GM18507 (cell line): ENCODE measurements around the gene TFDP2.
"Not testable (repeated sequence)": the region's sequence is repeated elsewhere in the genome, so short reads cannot be mapped to it uniquely, and the experiment has no call there.

ENCODE experiments used
- DNase-seq: peaks from one replicate; pipeline ENCODE4 v3.0.0; 2011; ENCODE audit warnings: low read depth; ENCODE audit not compliant: insufficient read length; ENCODE audit errors: extremely low spot score
- FAIRE-seq: peaks from 2 replicates; lab custom pipeline; 2011; peaks lifted over from hg19 to GRCh38; lab: Jason Lieb, UNC

Gene TFDP2

GRCh38 chr3:142081178-142081577 is 68.2 kb downstream of the TFDP2 start:
- DNase-seq (no peak), FAIRE-seq (no peak)

DNA sequence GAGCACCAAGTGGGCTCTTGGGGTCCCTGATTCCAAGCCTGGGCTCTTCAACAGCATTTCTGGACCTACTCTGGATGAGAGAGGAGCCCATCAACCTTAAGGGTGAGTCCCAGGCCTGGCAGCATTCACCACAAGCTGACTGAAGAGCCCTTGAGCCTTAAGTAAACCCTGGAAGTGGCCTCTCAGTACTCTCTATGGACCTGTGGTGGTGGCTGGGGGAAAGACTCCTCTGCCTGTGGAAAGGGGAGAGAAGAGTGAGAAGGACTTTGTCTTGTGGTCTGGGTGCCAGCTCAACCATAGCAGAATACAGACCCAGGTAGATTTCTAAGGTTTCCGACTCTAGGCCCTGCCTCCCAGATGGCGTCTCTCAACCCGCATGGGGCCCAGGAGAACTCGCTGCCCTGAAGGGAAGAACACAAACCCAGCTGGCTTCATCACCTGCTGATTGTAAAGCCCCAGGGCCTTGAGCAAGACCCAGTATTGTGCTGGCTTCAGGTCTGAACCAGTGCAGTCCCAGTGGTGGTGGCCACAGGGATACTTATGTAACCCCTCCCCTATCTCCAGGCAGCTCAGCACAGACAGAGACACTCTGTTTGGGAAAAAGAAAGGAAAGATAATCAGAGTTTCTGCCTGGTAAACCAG is 71.4 kb downstream of the TFDP2 start:
- DNase-seq, result no peak
- FAIRE-seq, result no peak

- DNase-seq (no peak), FAIRE-seq (no peak)
Measured at GRCh38 chr3:142077155-142077858, 72.0 kb downstream of the TFDP2 start.

DNA sequence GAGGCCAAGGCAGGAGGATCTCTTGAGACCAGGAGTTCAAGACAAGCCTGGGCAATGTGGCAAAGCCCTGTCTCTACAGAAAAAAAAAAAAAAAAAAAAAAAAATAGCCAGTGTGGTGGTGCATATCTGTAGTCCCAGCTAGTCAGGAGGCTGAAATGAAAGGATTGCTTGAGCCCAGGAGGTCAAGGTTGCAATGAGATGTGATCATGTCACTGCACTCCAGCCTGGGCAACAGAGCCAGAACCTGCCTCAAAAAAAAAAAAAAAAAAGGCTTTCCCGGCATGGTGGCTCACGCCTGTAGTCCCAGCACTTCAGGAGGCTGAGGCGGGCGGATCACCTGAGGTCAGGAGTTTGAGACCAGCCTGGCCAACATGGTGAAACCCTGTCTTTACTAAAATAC is 73.7 kb downstream of the TFDP2 start:
- not testable (repeated sequence) for FAIRE-seq

DNA sequence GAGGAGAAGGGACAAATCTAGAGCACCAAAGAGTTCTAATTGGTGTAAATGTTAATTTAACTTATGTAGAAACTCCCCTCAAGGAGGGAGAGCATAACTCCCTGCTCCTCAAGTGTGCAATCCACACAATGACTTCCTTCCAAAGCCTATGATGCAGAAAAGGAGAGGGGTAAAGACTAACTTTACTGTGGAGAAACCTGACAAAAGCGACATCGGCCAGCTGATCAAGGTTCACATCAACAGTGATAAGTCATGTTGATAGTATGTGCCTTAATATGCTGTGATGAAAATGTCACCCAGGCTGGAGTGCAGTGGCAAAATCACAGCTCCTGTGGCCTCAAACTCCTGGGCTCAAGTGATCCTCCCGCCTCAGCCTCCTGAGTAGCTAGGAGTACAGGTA is 76.5 kb downstream of the TFDP2 start:
- FAIRE-seq (no peak), DNase-seq (no peak)

More for the DNA sequence above, 73.7 kb downstream of the TFDP2 start:
- not testable (repeated sequence) for DNase-seq

- FAIRE-seq, result no peak
Measured at GRCh38 chr3:142065932-142066331, 83.4 kb downstream of the TFDP2 start.

DNA sequence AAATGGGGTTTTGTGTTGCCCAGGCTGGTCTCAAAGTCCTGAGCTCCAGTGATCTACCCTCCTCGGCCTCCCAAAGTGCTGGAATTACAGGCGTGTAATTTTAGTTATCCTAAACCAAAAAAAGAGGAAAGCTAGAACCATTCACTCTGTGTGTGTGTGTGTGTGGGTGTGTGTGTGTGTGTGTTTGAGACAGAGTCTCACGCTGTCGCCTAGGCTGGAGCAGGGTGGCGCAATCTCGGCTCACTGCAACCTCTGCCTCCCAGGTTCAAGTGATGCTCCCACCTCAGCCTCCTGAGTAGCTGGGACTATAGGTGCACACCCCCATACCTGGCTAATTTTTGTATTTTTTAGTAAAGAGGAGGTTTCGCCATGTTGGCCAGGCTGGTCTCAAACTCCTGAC is 84.0 kb downstream of the TFDP2 start:
- DNase-seq, result no peak
- FAIRE-seq, result no peak

More at GRCh38 chr3:142065932-142066331, 83.4 kb downstream of the TFDP2 start:
- DNase-seq, result no peak

GRCh38 chr3:142064454-142064853 is 84.9 kb downstream of the TFDP2 start:
- DNase-seq, result no peak
- FAIRE-seq, result no peak

DNA sequence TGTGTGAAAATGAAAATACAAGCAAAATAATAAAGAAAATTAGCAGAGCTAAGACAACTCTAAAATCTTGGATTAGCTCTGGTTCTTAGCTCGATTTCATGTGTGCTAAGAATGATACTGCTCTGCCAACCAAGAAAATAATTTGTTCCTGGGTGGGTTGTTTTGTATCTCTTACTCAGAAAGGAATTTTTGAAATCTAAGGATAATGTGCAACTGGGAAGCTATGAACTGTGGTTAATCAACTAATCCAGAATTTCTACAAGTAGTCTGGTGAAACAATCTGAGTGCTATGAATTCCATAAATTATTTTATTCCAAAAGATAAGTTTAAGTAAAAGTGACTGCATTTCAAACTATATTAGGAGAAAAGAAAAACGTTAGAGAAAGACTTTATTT is 92.0 kb downstream of the TFDP2 start:
- no peak for DNase-seq
- FAIRE-seq, result no peak

- no peak for DNase-seq
- no peak for FAIRE-seq
Measured at GRCh38 chr3:142056656-142057330, 92.6 kb downstream of the TFDP2 start.

DNA sequence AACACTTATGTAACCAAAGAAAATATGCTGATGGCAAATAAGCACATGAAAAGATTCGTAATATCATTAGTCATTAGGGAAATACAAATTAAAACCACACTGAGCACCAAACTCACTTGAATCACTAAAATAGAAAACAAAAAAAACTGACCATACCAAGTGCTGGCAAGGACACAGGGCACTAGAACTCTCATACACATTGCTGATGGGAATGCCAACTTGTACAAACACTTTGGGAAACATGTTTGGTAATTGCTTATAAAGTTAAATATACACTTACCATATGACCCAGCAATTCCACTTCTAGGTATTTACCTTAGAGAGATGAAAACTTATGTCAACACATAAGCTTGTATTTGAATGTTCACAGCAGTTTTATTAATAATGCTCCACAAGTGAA is 95.5 kb downstream of the TFDP2 start:
- FAIRE-seq, result no peak

DNA sequence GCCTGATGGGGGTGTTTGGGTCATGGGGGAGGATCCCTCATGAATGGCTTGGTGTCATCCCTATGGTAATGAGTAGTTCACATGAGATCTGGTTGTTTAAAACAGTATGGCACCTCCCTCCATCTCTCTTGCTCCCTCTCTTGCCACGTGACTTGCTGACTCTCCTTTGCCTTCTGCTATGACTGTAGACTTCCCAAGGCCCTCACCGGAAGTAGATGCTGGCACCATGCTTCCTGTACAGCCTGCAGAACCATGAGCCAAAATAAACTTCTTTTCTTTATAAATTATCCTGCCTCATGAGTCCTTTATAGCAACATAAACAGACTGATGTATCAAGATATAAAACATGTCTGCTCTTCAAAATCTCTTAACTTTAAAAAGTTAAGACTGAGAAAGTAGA is 96.1 kb downstream of the TFDP2 start:
- DNase-seq, result no peak

More for the DNA sequence above, 95.5 kb downstream of the TFDP2 start:
- no peak for DNase-seq

DNA sequence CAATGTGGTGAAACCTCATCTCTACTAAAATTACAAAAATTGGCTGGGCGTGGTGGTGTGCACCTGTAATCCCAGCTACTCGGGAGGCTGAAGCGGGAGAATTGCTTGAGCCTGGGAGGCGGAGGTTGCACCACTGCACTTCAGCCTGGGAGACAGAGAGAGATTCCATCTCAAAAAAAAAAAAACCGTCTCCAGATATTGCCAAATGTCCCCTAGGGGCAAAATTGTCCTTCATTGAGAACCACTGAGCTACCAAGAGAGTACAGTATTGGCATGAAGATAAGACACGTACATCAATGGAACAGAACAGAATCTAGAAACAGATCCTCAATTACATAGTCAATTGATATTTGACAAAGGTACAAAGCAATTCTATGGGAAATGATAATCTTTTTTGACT is 98.0 kb downstream of the TFDP2 start:
- FAIRE-seq (no peak), DNase-seq (no peak)

More for the DNA sequence above, 96.1 kb downstream of the TFDP2 start:
- FAIRE-seq, result no peak

DNA sequence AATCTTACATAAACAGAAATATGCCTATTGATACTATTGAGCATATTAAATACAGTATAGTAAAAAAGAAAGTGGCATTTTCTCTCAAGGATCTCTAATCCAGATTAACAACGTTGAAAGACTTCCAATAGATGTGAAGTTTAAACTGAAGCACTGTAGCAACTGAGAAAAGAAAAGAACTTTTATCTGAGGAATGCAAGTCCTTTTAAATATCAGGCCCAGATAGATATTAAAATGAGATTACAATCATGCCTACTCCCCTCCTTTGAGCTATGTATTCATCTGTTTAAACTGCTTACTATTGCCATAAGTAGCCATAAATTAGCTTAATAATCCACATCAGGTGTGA is 102.3 kb downstream of the TFDP2 start:
- DNase-seq, result no peak
- FAIRE-seq, result no peak

DNA sequence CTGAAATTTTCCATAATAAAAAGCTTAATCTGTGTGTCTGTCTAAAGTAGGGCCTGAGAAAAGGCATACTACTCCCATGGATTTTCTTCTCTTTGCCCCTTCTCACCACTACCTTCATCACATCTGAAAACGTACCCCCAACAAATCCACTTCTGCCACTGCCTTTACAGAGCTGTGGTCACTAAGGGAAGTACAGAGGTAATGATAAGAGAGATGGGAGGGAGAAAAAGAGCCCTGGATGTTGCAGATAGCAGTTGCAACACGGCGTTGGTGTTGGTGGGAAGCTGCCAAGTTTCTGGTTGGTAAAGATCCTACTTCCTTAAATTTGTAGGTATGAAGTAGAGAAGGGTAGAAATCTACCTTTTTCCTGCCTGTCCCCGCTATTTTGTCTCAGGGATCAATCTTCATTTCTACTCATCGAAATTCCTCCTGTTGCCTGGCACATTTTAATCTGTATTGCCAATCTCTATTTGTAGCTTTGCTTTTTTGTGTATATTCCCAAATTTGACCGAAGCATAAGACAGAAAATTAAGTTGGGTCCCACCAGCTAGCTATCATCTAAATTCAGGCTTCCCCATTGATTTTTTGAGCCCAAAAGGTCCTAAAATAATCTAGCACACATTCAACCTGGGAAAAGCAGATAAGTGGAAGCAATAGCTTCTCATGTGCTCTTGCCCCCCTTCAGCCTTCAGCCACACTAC is 102.9 kb downstream of the TFDP2 start:
- FAIRE-seq (no peak), DNase-seq (no peak)

- no peak for FAIRE-seq
- no peak for DNase-seq
Measured at GRCh38 chr3:142040941-142041491, 108.3 kb downstream of the TFDP2 start.

GRCh38 chr3:142035308-142035922 is 113.9 kb downstream of the TFDP2 start:
- FAIRE-seq (no peak), DNase-seq (no peak)

- FAIRE-seq (no peak), DNase-seq (no peak)
Measured at GRCh38 chr3:142033292-142033691, 116.1 kb downstream of the TFDP2 start.

DNA sequence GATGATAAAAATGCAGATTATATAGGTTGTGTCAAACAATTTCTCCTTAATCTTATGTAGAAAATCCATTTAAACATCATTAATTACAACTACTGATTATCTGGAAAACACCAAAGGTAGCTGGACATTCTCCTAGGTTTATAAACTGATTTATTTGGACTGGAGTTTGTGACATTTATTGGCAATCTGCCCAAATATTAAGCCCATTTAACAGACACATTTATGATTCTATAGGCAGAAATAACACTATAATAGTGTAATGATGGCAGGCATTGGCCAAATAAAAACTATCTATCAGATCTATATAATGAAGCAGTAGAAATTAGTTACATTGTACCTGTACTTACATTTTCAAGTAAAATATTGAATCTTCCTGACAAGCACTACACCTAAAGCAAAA is 117.8 kb downstream of the TFDP2 start:
- no peak for DNase-seq
- FAIRE-seq, result no peak

GRCh38 chr3:142029791-142030190 is 119.6 kb downstream of the TFDP2 start:
- FAIRE-seq, result no peak

More at GRCh38 chr3:142029791-142030190, 119.6 kb downstream of the TFDP2 start:
- DNase-seq, result no peak
